Measurements from ENCODE around the gene NKX1-1.

NKX1-1 gene

DNA sequence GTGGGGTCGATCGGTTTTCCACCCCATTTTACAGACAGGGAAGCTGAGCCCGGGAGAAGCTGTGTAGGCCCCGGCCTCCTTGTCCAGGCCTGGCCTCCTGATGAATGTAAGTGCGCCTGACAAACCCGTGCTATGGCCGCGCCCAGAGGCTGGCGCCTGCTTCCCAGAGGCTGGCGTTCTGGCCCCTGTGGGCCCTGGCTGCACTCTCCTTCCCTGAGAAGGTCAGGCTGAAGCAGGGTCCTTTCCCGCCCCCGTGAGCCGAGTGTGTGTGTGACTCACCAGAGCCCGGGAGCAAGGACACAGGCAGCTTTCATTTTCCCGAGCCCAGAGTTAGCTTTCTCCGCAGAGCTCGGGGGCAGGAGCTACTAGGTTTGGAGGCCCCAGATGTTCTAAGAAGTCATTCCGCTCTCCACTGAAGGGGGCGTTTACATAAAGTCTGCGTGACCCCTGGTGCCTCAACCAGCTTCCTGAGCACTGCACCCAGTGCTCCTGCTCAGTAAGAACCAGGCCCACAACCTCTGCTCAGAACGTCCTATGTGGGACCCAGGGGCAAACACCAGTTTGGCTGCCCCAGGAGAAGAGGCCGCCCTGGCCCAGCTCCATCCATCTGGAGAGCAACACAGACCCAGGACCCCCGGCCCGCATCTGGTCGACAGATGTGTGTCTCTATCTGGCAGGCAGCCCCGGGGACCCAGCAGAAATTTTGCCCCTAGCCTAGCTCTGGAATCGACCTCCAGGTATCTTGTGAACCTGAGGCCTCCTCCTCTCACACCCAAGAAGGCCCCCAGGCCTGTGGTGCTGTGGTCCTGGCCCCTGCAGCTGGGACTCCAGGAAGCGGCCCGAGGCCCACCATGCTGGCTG lies 45.6 kb downstream of the NKX1-1 start:
- Histone ChIP-seq H3K4me3 (ENCODE audit: low read depth, low read length) (no peak overlapping the region), H3K27ac (no peak overlapping the region), H3K27me3 (ENCODE audit: control insufficient read depth, insufficient read depth, low read length) (no peaks in the 10 kb centered on the region), H3K36me3 (ENCODE audit: control insufficient read depth, insufficient read depth, low read length) (no peaks in the 10 kb centered on the region), H3K4me2 (ENCODE audit: low read length) (no peak overlapping the region), H3K4me1 (no peaks in the 10 kb centered on the region), H3K9ac (no peak overlapping the region), H3K9me3 (ENCODE audit: control insufficient read depth, low read length) (no peaks in the 10 kb centered on the region), H3K79me2 (no peaks in the 10 kb centered on the region), H2AFZ (no peak overlapping the region)
- TF ChIP-seq, protein P1, sequence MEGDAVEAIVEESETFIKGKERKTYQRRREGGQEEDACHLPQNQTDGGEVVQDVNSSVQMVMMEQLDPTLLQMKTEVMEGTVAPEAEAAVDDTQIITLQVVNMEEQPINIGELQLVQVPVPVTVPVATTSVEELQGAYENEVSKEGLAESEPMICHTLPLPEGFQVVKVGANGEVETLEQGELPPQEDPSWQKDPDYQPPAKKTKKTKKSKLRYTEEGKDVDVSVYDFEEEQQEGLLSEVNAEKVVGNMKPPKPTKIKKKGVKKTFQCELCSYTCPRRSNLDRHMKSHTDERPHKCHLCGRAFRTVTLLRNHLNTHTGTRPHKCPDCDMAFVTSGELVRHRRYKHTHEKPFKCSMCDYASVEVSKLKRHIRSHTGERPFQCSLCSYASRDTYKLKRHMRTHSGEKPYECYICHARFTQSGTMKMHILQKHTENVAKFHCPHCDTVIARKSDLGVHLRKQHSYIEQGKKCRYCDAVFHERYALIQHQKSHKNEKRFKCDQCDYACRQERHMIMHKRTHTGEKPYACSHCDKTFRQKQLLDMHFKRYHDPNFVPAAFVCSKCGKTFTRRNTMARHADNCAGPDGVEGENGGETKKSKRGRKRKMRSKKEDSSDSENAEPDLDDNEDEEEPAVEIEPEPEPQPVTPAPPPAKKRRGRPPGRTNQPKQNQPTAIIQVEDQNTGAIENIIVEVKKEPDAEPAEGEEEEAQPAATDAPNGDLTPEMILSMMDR (IDR thresholded peaks at IDR 0.05) = no peak

DNA sequence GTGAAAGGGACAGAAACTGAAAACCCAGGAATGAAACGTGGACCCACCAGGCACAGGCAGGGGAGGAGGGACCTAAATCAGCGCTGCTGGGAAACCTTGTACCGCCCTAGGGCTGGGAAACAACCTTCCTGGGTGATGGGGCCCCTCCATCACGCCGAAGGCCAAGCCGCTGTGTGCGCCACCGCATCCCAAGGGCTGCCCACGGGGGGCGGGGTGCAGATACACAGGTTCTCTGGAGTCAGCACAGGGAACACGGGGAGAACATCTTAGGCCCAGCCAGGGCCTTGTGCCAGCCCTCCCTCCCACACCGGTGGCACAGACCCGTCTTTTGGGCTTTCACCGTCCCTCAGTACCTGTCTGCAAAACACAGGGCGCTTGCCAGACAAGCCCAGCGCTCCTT lies 46.3 kb downstream of the NKX1-1 start:
- Histone ChIP-seq H3K9ac (no peak overlapping the region), H3K4me2 (ENCODE audit: low read length) (no peak overlapping the region), H3K79me2 (no peaks in the 10 kb centered on the region), H3K4me3 (ENCODE audit: low read depth, low read length) (no peak overlapping the region), H3K9me3 (ENCODE audit: control insufficient read depth, low read length) (no peaks in the 10 kb centered on the region), H3K27me3 (ENCODE audit: control insufficient read depth, insufficient read depth, low read length) (no peaks in the 10 kb centered on the region), H3K4me1 (no peaks in the 10 kb centered on the region), H3K36me3 (ENCODE audit: control insufficient read depth, insufficient read depth, low read length) (no peaks in the 10 kb centered on the region), H3K27ac (no peak overlapping the region), H2AFZ (no peak overlapping the region)
- TF ChIP-seq, protein P1 (IDR thresholded peaks at IDR 0.05) = no peak

DNA sequence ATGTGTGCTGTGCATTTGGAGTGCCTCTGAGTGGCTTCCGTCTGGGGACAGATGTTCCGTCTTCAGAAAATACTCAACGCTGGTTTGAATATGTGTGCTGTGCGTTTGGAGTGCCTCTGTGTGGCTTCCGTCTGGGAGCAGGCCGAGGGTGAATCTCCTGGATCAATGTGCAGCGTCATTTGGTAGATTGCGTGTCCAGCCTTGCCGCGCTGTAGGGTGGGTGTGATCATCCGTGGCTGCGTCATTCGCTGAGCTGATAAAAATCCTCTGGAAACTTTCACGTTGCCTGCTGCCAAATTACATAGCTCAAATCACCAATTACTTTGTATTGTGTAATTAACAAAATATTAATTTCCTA lies 47.1 kb downstream of the NKX1-1 start:
- no peaks in the 10 kb centered on the region for H3K9me3 ChIP-seq (ENCODE audit: control insufficient read depth, low read length)
- H3K36me3 ChIP-seq (ENCODE audit: control insufficient read depth, insufficient read depth, low read length) = no peaks in the 10 kb centered on the region
- H3K79me2 ChIP-seq = no peaks in the 10 kb centered on the region
- H2AFZ ChIP-seq = no peak overlapping the region
- no peak overlapping the region for H3K27ac ChIP-seq
- H3K4me1 ChIP-seq = no peaks in the 10 kb centered on the region
- H3K4me3 ChIP-seq (ENCODE audit: low read depth, low read length) = no peak overlapping the region
- H3K4me2 ChIP-seq (ENCODE audit: low read length) = no peak overlapping the region
- TF ChIP-seq, protein P1 (IDR thresholded peaks at IDR 0.05) = no peak
- no peaks in the 10 kb centered on the region for H3K27me3 ChIP-seq (ENCODE audit: control insufficient read depth, insufficient read depth, low read length)
- H3K9ac ChIP-seq = no peak overlapping the region

DNA sequence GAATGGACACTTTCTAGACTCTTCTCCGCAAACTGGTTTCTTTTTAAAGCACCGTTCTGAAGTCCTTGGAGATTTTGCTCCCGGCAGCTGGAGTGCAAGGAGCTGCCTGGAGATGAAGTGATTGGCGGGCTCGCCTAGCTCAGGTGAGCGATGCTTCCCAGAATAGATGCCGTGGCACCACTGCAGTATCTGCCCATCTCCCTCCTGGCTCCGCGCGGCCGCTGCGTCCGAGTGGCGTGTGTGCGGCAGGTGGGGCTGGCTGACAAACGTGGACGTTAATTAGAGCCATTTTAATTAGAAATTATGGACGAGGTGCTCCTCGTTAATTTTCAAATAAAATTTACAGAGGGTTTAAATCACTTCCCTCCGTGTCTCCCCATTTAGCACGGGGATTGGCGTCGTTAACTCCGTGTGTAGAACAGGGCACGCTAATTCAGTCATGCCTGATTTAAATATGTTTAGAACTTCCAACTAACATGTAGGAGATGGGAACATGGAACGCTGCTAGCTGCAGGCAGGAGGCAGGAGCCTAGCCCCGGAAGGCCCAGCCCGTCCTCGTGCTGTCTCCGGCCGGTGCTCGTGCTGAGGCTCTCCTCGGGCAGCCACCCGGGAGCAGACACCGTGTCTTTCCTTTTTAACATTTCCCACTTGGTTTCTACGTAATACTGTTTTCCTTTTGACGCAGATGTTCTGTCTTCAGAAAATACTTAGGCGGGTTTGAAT lies 47.7 kb downstream of the NKX1-1 start:
- no peaks in the 10 kb centered on the region for H3K4me1 ChIP-seq
- TF ChIP-seq, protein P1 (IDR thresholded peaks at IDR 0.05) = no peak
- no peaks in the 10 kb centered on the region for H3K9me3 ChIP-seq (ENCODE audit: control insufficient read depth, low read length)
- H3K4me2 ChIP-seq (ENCODE audit: low read length) = no peak overlapping the region
- no peak overlapping the region for H2AFZ ChIP-seq
- no peaks in the 10 kb centered on the region for H3K27me3 ChIP-seq (ENCODE audit: control insufficient read depth, insufficient read depth, low read length)
- H3K36me3 ChIP-seq (ENCODE audit: control insufficient read depth, insufficient read depth, low read length) = no peaks in the 10 kb centered on the region
- no peak overlapping the region for H3K27ac ChIP-seq
- H3K9ac ChIP-seq = no peak overlapping the region
- H3K4me3 ChIP-seq (ENCODE audit: low read depth, low read length) = no peak overlapping the region
- no peaks in the 10 kb centered on the region for H3K79me2 ChIP-seq

Data from parathyroid adenoma (tissue), 2 donors.